Epidermal melanocyte (primary cell): Measurements from ENCODE around the gene KCNG1.

Experiments used
- DNase-seq: peaks from one replicate; pipeline ENCODE4 v3.0.0; 2011; ENCODE audit warnings: low spot score; ENCODE audit not compliant: insufficient read length

The KCNG1 gene

GRCh38 chr20:50957276-50957675 lies 65.6 kb downstream of the KCNG1 start:
- no peak for DNase-seq

- DNase-seq: no peak
Measured at GRCh38 chr20:50953821-50954220, 69.1 kb downstream of the KCNG1 start.
